ENCODE measurements around the gene TIMM17A. TPM values are rescaled to one million over a fixed set of nuclear protein-coding genes. Genes with fewer than 3 reads are reported as not detected.

The TIMM17A gene
- total RNA-seq, 1 experiment from 2014 or later = 157 TPM

DNA sequence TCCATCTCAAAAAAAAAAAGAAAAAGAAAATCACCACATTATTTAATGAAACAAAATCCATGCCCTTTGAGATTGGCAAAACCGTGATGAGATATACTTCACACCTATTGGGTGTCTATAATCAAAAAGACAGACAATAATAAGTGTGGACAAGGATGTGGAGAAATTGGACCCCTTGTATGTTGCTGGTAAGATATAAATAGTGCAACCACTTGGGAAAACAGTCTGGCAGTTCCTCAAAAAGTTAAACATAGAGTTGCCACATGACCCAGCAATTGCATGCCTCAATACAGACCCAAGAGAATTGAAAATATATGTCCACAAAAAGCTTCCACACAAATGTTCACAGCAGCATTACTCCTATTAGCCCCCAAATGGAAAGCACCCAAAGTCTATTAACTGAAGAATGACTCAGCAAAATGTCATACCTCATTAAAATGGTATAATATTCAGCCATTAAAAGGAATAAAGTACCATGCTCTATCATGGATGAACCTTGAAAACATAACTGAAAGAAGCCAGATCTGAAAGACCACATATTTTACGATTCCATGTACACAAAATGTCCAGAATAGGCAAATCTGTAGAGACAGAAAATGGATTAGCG is 33.2 kb upstream of the TIMM17A start:
- no peak overlapping the region for H3K4me3 Mint-ChIP-seq (ENCODE audit: unreplicated experiment)
- H3K27ac Mint-ChIP-seq (ENCODE audit: low read depth, unreplicated experiment) = no peak overlapping the region
- no TSS peak for BruUV-seq (replicated peaks)
- no peaks in the 10 kb centered on the region for H3K9me3 Mint-ChIP-seq (ENCODE audit: unreplicated experiment)
- POLR2A ChIA-PET = interaction anchor here (1.1 kb wide), 1 partner anchor 61 kb away, joined by 3 read pairs; the partner anchor contains the start of gene RNPEP
- H3K36me3 Mint-ChIP-seq (ENCODE audit: insufficient read depth, unreplicated experiment) = peaks cover 6% of the 10 kb centered on the region
- DNase-seq (ENCODE audit: unreplicated experiment) = no peak
- CTCF ChIA-PET = interaction anchor here (0.6 to 1.6 kb wide), 4 partner anchors 26 to 803 kb away, joined by 3 to 6 read pairs (median 4); no protein-coding TSS in a partner anchor
- H3K4me1 Mint-ChIP-seq (ENCODE audit: insufficient read depth, unreplicated experiment) = peaks cover 17% of the 10 kb centered on the region
- intact Hi-C loops (cut with micrococcal nuclease) = loop anchor here (1.0 kb wide), 1 partner anchor 22 kb away; no protein-coding TSS in a partner anchor
- H3K27me3 Mint-ChIP-seq (ENCODE audit: insufficient read depth, unreplicated experiment) = no peaks in the 10 kb centered on the region
- TF ChIP-seq, protein P1, sequence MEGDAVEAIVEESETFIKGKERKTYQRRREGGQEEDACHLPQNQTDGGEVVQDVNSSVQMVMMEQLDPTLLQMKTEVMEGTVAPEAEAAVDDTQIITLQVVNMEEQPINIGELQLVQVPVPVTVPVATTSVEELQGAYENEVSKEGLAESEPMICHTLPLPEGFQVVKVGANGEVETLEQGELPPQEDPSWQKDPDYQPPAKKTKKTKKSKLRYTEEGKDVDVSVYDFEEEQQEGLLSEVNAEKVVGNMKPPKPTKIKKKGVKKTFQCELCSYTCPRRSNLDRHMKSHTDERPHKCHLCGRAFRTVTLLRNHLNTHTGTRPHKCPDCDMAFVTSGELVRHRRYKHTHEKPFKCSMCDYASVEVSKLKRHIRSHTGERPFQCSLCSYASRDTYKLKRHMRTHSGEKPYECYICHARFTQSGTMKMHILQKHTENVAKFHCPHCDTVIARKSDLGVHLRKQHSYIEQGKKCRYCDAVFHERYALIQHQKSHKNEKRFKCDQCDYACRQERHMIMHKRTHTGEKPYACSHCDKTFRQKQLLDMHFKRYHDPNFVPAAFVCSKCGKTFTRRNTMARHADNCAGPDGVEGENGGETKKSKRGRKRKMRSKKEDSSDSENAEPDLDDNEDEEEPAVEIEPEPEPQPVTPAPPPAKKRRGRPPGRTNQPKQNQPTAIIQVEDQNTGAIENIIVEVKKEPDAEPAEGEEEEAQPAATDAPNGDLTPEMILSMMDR (IDR thresholded peaks at IDR 0.05; ENCODE audit: unreplicated experiment) = no peak

DNA sequence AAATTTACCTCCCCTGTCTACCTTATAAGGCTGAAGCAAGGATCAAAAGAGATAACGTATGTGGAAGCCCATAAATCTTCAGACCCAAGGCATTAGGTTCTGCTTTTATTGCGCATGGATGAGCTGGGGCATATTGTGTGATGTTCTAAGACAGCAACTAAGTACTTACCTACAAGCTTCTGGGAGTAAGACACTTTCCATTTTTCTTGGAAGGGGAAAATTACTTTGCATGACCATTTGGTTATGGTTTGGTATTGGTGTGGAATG is 30.1 kb upstream of the TIMM17A start:
- intact Hi-C loops (cut with micrococcal nuclease) = no loop called here
- Mint-ChIP-seq H3K4me1 (ENCODE audit: insufficient read depth, unreplicated experiment) (no peaks in the 10 kb centered on the region), H3K27me3 (ENCODE audit: insufficient read depth, unreplicated experiment) (no peaks in the 10 kb centered on the region), H3K4me3 (ENCODE audit: unreplicated experiment) (no peak overlapping the region), H3K36me3 (ENCODE audit: insufficient read depth, unreplicated experiment) (no peaks in the 10 kb centered on the region), H3K9me3 (ENCODE audit: unreplicated experiment) (no peaks in the 10 kb centered on the region), H3K27ac (ENCODE audit: low read depth, unreplicated experiment) (no peak overlapping the region)
- DNase-seq (ENCODE audit: unreplicated experiment) = no peak
- TF ChIP-seq, protein P1 (IDR thresholded peaks at IDR 0.05; ENCODE audit: unreplicated experiment) = no peak
- ChIA-PET POLR2A (interaction anchor here (0.6 to 1.2 kb wide), 2 partner anchors 30 to 435 kb away, joined by 4 read pairs; partner anchors contain the start of gene TIMM17A), CTCF (interaction anchor here (0.5 to 7.5 kb wide), 7 partner anchors 8 to 275 kb away, joined by 3 to 51 read pairs (median 3); no protein-coding TSS in a partner anchor)
- no TSS peak for BruUV-seq (replicated peaks)

DNA sequence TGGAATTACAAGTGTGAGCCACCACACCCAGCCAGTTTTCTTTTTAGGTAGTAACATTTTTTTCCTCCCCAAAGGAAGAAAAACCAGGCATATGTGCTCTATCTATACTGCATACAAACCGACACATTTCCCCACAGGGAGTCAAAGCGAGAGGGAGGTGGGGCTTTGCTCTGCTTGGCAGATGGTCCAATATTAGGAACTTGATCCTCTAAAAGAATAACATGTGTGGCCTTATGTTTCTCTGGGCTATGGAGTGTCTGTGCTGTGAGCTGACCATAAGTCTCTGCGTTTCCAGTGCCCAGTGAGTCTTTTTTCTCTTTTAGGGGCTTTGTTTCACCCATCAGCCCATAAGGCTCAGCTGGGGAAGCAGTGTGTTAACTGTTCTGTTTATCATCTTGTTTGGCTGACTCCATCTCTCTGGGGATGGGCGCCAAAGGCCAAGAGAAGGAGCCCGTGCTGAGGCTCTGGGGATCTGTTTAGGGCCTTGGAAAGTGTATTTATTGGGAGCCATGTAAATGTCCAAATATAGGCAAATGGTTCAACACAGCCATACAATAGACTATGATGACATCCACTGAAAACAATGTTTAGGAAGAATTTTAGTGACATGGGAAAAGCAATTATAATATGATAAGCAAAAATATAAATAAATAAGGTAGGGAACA is 29.2 kb upstream of the TIMM17A start:
- DNase-seq (ENCODE audit: unreplicated experiment) = no peak
- Mint-ChIP-seq H3K4me3 (ENCODE audit: unreplicated experiment) (no peak overlapping the region), H3K4me1 (ENCODE audit: insufficient read depth, unreplicated experiment) (no peaks in the 10 kb centered on the region), H3K9me3 (ENCODE audit: unreplicated experiment) (no peaks in the 10 kb centered on the region), H3K27me3 (ENCODE audit: insufficient read depth, unreplicated experiment) (no peaks in the 10 kb centered on the region), H3K36me3 (ENCODE audit: insufficient read depth, unreplicated experiment) (no peaks in the 10 kb centered on the region), H3K27ac (ENCODE audit: low read depth, unreplicated experiment) (no peak overlapping the region)
- POLR2A ChIA-PET = interaction anchor here (1.2 kb wide), 1 partner anchor 29 kb away, joined by 4 read pairs; the partner anchor contains the start of gene TIMM17A
- CTCF ChIA-PET = interaction anchor here (1.0 to 7.5 kb wide), 2 partner anchors 8 to 30 kb away, joined by 3 to 51 read pairs; no protein-coding TSS in a partner anchor
- intact Hi-C loops (cut with micrococcal nuclease) = no loop called here
- TF ChIP-seq, protein P1 (IDR thresholded peaks at IDR 0.05; ENCODE audit: unreplicated experiment) = no peak
- BruUV-seq (replicated peaks) = no TSS peak

DNA sequence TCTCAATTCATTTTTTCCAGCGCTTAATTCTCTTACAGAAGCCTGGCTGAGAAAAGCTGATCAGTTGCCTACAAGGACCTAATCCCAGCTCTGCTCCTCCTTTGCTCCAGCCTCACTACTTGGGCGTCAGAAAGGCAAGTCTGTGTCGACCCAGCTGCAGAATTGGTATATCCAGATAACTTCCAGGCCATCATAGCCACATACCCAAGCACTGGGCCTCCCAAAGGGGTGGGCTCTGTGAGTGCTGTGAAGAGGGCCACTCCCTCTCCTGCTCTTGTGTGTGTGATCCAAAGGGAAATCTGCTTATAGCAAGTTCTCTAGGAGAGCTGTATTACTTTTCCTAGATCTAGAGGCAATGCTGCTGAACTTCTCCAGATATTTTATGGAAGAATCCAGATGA is 27.0 kb upstream of the TIMM17A start:
- Mint-ChIP-seq H3K27me3 (ENCODE audit: insufficient read depth, unreplicated experiment) (no peaks in the 10 kb centered on the region), H3K9me3 (ENCODE audit: unreplicated experiment) (no peaks in the 10 kb centered on the region), H3K36me3 (ENCODE audit: insufficient read depth, unreplicated experiment) (no peaks in the 10 kb centered on the region), H3K4me1 (ENCODE audit: insufficient read depth, unreplicated experiment) (no peaks in the 10 kb centered on the region), H3K4me3 (ENCODE audit: unreplicated experiment) (no peak overlapping the region), H3K27ac (ENCODE audit: low read depth, unreplicated experiment) (no peak overlapping the region)
- TF ChIP-seq, protein P1 (IDR thresholded peaks at IDR 0.05; ENCODE audit: unreplicated experiment) = no peak
- ChIA-PET POLR2A (interaction anchor here (0.8 to 1.7 kb wide), 3 partner anchors 18 to 46 kb away, joined by 3 to 4 read pairs (median 3); no protein-coding TSS in a partner anchor), CTCF (interaction anchor here (0.6 to 7.5 kb wide), 5 partner anchors 8 to 207 kb away, joined by 3 to 51 read pairs (median 4); no protein-coding TSS in a partner anchor)
- no TSS peak for BruUV-seq (replicated peaks)
- no peak for DNase-seq (ENCODE audit: unreplicated experiment)
- intact Hi-C loops (cut with micrococcal nuclease) = no loop called here
